NCI-H1930 (cell line): Measurements from ENCODE around the gene CSDE1.
"Not testable (repeated sequence)": the region's sequence is repeated elsewhere in the genome, so short reads cannot be mapped to it uniquely, and the experiment has no call there.

Experiments
- DNase-seq, 2 experiments: peaks; one replicate each; lab custom pipeline; 2025; lab: John Stamatoyannopoulos, UW

Gene CSDE1

DNA sequence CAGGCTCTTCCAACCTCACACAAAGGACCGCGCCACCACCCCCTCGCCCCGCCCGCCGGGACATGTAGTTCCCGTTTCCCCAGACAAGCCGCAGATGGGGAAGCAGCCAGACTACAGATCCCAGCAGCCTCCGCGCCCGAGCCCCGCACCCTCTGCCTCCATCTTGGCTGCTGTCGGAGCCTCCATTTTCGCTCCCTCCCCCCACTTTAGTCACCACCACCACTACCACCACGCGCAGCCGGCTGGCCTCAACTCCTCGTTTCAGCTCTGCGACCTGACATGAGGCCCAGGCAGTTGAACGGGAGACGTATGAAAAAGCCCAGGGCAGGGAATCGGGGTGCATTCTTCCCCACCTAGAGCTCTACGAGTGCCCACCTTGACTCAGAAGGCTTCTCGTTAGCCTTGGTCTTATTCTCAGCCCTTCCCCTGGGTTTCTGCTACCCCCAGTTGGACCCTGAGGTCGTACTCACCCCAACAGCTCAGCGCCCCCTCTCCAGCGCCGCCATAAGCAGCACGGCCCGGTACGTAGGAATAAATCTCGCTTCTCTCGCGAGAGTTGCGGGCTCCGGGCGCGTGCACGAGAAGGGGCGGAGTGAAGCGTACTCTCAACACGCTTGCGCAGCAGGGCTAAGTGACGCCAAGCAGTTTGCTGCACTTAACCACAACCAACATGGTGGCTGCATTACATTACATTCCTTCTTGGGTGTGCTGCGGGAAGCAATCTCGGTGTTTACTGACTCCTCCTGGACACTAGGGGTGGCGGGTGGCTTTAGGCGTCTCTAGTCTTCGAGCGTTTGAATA lies at the start of gene CSDE1:
TSS of gene CSDE1 (minus strand) at position 530 of the 801 bp plus-strand sequence. CDS start 18,094 bp downstream, outside the sequence.
- DNase-seq = peak; percentile 96 to 98

DNA sequence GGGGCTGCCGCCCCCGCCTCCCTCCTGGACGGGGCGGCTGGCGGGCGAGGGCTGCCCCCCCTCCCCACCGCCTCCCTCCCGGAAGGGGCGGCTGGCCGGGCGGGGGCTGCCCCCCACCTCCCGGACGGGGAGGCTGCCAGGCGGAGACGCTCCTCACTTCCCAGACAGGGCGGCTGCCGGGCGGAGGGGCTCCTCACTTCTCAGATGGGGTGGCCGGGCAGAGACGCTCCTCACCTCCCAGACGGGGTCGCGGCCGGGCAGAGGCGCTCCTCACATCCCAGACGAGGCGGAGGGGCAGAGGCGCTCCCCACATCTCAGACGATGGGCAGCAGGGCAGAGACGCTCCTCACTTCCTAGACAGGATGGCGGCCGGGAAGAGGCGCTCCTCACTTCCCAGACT lies 46.7 kb upstream of the CSDE1 start:
- DNase-seq = not testable (repeated sequence)

DNA sequence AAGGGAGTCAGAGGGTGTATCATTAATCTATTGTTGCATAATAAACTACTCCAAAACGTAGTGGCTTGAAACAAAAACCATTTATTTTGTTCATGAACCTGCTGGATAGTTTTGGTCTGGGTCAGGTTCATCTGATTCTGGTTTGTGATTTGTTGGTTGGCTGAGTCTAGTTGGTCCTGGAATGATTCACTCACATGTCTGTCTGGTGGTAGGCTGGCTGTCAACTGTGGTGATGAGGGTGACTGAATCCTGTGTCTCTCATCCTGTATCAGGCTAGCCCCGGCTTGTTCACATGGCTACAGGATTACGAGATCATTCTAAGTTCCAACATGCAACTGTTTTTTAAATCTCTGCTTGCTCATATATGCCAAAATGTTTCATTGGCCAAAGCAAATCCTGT lies 45.2 kb upstream of the CSDE1 start:
- no peak for DNase-seq

DNA sequence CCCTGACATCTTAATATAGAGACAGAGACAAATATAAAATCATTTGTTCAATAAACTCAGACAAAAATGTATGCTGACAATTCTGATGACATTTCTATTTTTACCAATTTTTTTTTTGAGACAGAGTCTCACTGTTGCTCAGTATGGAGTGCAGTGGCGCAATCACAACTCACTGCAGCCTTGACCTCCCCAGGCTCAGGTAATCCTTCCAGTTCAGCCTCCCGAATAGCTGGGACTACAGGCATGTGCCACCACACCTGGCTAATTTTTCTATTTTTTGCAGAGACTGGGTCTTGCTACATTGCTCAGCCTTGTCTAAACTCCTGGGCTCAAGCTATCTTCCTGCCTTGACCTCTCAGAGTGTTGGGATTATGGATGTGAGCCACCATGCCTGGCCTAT lies 36.3 kb upstream of the CSDE1 start:
- DNase-seq = no peak

DNA sequence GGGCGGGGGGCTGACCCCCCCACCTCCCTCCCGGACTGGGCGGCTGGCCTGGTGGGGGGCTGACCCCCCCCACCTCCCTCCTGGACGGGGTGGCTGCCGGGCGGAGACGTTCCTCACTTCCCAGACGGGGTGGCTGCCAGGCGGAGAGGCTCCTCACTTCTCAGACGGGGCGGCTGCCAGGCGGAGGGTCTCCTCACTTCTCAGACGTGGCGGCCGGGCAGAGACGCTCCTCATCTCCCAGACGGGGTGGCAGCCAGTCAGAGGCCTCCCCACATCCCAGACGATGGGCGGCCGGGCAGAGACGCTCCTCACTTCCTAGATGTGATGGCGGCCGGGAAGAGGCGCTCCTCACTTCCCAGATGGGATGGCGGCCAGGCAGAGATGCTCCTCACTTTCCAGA lies 32.8 kb upstream of the CSDE1 start:
- not testable (repeated sequence) for DNase-seq

DNA sequence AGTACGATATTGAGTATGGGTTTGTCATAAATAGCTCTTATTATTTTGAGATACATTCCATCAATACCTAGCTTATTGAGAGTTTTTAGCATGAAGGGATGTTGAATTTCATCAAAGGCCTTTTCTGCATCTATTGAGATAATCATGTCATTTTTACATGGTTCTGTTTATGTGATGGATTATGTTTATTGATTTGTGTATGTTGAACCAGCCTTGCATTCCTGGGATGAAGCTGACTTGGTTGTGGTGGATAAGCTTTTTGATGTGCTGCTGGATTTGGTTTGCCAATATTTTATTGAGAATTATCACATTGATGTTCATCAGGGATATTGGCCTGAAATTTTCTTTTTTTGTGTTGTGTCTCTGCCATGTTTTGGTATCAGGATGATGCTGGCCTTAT lies 28.7 kb upstream of the CSDE1 start:
- DNase-seq = not testable (repeated sequence)

DNA sequence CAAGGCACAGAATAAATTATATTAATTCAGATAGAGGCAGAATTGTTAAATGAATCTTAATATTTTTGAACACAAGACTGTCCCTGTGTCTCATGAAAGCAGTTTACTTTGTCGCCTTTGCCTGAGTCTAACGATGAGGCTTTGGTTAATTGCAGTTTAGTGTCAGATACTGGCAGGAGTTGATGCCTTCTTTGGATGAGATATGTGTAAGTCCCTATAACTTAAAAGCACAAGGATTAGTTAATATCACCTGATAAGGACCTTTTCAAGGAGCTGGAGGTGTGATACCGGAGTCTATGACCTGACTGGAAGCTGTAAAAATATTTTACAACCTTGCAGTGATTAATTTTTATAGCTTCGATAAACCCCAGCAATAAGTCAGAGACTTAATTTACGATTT lies 24.7 kb upstream of the CSDE1 start:
- DNase-seq = no peak

DNA sequence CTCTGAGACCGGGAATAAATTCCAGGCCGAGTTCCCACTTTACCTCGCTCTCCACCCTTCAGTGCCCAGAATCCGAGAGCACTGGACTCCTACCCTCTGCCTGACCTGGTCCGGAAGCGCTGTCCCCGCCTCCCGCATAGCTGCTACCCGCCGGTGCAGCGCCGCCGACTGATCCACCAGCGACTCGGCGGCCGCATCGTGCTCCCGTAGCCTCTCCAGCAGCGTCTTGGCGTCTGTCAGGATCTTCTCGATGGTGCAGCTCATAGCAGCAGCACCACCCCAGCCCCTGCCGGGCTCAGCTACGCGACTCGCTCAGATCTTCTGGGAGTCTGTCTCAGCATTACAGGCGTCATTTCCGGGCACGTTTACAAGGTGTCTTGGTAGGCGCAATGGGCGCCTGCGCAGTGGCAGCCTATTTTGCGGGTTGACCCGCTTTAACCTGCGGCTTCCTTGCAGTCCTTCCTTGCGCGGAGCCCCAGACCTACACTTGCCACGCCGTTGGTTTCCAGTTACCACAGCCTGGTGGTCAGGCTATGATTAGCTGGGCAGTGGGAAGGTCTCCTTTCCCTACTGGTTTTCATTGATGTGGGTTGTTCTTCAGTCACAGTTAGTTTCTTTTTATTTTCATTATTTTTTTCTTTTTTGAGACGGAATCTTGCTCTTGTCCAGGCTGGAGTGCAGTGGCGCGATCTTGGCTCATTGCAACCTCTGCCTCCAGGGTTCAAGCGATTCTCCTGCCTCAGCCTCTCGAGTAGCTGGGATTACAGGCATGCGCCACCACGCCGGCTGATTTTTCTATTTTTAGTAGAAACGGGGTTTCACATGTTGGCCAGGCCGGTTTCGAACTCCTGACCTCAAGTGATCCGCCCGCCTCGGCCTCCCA lies 22.8 kb upstream of the CSDE1 start, which contains the start of gene SIKE1:
TSS of gene SIKE1 (minus strand) at position 342 of the 883 bp plus-strand sequence. CDS start at position 264, 78 bp downstream.
- peak; percentile 85 to 92 for DNase-seq

DNA sequence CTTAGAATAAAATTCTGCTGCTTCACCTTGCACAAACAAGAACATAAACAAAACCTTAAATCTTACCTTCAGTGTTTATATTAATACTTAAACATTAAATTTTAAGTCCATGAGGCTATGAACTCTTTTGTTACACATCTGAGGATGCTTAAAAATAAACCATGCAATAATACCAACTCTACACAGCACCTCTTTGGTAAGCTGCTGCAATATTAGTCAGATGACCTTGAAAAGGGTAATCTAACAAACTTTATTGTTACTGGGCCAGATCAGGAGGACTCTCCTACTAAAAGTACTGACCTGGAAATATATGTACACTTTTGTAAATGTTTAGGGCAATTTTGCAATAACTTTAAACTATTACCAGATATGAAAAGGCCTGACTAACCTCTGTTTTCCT lies 21.9 kb upstream of the CSDE1 start:
- no peak for DNase-seq

DNA sequence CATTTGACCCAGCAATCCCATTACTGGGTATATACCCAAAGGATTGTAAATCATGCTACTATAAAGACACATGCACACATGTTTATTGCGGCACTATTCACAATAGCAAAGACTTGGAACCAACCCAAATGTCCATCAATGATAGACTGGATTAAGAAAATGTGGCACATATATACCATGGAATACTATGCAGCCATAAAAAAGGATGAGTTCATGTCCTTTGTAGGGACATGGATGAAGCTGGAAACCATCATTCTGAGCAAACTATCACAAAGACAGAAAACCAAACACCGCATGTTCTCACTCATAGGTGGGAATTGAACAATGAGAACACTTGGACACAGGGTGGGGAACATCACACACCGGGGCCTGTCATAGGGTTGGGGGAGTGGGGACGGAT lies 18.9 kb upstream of the CSDE1 start:
- not testable (repeated sequence) for DNase-seq

DNA sequence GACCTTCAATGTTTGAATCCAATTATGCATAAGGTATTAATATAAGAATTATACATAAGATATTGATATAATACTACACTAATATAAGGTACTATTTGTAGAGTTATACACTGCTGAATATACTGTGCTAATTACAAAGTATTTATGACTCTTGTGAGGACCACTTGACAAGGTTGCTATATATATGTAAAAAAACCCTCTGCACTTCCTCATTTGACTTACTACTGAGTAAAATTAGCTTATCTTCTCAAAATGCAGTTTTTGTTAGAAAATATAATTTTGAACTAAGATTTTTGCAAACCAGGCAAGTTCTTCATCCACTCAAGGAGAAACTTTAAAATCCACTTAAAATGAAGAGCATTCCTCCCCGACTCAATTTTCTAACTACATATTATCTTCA lies 14.2 kb upstream of the CSDE1 start:
- no peak for DNase-seq

DNA sequence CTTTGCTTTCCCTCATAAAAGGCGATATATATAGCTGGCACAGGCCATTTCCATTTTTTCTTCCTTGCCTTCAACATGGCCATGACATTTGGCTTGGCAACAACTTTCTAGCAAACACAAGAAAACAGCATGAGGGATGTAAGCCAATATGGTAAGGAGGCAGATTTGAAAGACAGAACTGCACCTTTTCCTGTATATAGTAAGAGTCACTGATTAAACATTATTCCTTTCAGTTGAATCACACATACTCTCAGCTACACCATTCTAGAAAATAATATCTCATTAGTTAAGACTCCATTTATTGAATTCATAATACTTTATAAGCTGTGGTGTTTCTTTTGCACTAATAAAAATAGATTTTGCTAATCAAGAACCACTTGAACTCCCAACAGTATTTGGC lies 13.2 kb upstream of the CSDE1 start:
- DNase-seq = no peak

DNA sequence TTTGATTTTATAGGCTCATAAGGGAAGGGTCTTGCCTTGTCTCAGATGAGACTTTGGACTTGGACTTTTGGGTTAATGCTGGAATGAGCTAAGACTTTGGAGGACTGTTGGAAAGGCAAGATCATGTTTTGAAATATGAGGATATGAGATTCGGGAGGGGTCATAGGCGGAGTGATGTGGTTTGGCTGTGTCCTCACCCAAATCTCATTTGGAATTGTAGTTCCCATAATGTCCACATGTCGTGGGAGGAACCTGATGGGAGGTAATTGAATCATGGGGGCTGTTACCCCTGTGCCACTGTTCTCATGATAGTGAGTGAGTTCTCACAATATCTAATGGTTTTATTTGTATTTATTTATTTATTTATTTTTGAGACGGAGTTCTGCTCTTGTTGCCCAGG lies 6.9 kb upstream of the CSDE1 start:
- no peak for DNase-seq

DNA sequence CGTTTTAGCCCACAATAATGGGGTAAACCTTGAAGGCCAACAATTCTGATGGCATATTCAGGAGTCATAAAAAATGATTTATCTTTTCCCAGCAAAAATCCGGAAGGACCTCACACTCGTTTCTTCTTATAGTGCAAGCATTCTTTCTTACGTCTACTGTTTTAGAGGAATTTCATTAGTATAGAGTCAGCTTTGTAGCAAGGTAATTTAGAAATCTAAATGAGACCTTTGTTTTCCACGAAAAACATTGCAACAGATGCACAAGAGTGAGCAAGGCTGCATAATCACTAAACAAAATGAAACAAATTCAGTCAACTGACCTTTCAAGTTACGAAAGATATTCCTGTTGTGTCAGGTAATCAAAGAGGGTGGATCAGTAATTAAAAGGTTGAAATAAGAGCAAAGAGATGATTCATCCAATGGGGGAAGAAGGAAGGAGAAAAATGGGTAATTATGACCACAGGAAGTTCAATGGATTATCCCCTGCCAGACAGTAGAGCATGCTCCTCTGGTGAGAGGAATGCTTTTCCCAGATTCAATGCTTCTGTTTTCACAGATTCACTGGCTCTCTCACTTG lies 560 bp upstream of the CSDE1 start:
- DNase-seq = no peak

DNA sequence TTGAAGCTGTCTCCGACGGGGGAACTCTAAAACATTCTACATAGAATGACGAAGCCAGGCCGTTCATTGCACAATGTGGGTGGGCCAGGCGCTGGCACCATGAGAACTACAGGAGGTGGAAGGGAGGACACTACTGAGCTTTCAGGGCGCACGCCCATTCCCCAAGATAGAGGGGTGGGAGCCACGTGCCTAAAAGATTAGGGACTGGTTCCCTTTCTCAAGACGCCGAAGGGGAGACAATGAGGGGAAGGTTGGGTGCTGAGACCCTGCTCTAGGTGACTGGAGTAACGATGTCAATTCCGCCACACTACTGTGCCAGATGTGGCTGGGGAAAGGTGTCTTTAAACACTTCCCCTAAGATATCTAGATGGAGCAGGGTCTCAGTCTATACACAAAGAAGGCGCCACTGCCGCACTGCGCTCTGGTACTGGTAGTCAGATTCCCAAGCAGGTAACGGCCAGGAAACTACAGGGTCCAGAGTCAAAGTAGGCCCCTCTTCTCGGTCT lies 782 bp downstream of the CSDE1 start:
- DNase-seq = no peak

DNA sequence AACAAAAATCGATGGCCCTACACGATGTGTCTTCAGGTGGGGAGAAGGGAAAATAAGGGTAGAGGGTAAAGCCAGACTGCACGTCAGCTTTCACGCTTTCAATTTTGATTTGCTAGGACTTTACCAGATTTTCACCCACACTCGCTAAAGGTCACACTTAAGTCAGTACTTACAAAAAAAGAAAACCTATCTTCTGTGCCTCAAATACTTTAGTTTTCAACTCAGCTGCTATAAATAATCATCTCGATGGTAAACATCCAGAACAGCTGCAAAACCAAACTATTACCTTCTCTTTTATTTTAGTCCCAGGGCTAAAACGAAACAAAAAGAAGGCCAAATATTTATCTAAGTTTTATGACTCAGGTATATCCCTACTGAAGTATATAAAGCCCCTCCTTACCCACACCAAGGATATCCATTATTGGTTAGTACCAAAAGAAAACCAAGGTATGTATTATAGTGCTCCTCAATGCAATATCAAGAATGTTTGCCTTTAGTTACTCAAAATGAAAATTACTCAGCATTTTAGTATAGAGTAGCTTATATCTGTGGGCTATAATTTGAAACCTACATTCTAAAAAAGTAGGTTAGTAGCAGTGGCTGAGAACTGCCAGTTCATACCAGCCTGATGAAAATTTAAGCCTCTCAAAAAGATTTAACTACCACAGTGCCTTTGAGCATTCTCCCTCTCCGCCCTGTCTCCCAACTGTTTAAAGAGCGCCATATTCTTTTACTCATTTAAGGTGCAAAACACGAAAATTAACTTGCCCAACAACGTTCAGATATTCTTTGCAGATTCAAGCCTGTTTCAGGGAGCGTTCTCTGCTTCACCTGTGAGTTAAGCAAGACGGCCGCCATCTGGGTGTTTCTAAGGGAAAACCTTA lies 1.5 kb downstream of the CSDE1 start:
- no peak for DNase-seq

DNA sequence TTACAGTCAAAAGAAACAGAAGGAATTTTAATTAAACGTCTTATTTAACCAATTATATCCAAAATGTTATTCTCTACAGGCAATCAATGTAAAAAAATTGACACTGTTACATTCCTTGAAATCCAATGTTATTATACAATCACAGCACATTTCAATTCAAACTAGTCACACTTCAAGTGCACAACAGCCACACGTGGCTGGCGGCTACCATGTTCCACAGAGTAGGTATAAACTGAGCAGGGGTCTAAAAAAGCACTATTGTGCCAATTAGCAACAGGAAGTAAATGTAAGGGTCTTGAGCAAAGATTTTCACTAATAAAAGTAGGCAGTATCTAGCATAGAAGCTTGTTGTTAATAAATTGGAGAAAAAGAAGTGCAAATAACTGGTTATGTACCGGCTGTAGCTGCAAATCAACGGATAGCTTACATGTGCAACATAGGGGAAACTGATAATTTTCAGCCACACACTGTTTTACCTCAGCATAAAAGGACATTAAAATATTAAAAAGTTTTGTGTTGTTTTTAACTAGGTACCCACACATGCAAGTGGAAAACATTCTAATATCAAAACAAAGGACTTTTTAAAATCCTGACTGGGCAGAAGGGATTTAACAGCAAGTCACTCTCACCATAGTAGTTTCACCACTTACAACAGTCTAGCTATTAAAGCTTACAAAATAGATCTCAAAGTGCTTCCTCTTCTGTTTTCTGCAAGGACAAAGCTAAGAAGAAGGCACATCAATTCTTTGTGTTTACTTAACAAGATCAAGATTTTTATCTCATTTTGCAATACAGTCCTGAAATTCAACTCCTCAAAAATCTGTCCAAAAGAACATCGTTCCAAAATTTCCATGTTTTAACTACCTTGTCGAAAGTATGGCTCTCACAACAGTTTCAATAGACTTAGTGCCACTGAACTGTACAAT lies 2.5 kb downstream of the CSDE1 start:
- no peak for DNase-seq

DNA sequence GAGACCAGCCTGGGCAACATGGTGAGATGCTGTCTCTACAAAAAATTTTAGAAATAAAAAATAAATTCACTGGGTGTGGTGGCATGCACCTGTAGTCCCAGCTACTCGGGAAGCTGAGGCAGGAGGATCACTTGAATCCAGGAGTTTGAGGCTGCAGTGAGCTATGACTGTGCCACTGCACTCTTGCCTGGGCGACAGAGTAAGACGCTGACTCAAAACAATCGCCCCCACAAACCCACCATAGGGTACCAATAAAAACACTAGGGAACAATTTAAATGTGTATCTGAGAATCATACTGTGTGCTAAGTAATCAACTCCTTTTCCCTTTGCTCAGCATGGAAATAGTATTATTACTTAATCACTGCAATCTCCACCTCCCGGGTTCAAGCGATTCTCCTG lies 4.1 kb downstream of the CSDE1 start:
- DNase-seq = not testable (repeated sequence)

DNA sequence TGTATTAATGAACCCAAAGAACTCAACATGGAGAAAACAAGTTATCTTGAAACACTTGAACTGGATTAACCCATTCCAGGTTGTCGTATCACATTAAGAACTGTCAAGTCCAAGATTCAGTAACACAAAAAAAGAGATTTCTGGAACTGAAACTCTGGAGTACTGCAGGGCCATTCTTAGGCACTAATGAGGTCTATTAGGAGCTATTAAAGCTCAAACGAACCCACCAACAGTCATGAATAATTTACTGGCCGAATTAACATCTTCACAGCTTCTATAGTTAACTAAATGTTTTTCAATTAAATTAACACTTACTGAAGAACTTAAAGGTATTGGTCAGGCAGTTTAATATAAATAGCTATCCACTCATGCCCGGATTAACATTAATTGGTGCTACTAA lies 4.6 kb downstream of the CSDE1 start:
- no peak for DNase-seq

DNA sequence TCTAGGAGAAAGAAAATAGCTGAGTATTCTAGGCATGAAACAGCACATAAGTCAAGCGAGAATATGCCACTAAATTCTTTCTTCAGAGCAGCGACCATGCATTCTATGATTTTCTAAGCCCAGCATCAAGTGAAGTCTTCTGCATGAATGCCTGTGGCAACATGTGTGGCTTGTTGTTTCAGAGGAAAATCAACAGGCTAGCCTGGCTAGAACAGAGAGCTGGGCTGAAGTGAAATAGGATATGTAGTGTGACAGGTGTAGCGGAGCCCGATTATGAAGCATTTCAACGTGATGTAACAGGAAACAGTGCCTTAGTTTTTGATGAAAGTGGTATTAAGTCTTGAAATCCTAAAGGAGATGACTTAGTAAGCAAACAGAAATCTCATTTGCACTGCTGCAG lies 7.0 kb downstream of the CSDE1 start:
- no peak for DNase-seq
